ENCODE data around the gene CFAP299.

The CFAP299 gene

DNA sequence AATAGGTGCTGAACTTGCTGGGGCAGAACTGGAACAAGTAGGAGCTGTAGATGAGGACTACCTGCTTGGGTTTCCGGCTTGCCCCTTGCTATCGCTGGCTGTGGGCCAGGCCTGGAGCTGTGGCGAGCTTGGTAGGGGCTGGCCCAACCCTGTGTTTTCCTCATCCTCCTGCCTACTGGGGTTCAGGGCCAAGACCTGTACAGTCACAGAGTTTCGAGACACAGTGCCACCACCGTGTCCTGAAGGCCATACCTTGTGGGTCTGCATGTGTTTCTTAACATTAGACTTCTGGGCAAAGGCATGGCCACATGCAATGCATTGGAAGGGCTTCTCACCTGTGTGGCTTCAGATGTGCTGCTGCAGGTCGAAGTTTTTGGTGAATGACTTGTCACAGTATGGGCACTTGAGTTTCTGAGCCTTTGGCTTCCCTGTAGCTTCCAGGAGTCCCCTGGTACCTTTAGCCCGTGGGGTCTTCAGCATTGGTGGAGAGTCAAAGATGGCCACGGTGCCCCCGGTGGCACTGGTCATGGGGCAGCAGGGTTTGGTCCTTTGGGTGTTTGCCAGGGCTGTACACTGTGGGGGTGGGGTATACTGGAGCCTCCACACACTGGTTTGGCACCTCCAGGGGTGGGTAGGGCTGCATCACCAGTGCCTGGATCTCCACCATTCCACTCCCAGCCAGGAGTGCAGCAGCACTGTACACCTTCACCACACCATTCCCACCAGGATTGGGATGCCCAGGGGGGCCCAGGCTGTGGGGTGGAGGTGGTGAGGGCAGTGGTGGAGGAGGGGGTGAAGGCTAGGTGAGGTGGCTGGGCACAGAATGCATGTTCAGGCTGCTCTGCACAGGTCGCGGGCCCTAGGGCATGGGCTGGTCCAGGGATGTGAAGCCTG is 52.1 kb downstream of the CFAP299 start:
- TF ChIP-seq POLR2A (IDR thresholded peaks at IDR 0.05; ENCODE audit: low read length) (no peak), GATA1 (IDR thresholded peaks at IDR 0.05; ENCODE audit: low read depth, low read length) (no peak)
- no peak for DNase-seq

DNA sequence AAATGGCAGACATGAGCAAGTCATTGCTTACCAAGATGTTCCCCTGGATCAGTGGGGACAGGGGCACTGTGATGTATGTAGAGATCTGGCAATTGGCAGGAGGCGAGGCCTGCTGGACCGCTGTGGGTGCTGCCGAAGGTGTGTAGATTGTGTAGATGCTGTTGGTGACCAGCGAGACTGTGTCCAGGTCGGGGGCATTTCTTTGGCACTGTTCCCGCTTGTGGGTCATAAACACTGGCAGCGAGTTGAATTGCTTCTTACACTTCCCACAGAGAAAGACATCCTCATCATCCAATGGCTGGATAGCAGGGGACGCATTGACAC is 52.7 kb downstream of the CFAP299 start:
- no peak for DNase-seq
- no peak for TF ChIP-seq POLR2A (IDR thresholded peaks at IDR 0.05; ENCODE audit: low read length)
- TF ChIP-seq GATA1 (IDR thresholded peaks at IDR 0.05; ENCODE audit: low read depth, low read length): no peak

DNA sequence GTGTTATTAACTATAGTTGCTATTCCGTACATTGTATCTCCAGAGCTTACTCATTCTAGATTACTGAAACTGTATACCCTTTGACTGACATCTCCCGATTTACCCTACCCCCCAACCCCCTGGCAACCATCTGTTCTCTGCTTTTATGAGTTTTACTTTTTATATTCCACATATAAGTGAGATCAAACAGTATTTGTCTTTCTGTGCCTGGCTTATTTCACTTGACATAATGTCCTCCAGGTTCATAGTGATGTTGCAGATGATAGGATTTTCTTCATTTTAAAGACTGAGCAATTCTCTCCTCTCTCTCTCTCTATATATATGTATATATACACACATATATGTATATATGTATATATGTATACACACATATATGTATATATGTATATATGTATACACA is 54.6 kb downstream of the CFAP299 start:
- DNase-seq: no peak
- TF ChIP-seq POLR2A (IDR thresholded peaks at IDR 0.05; ENCODE audit: low read length) (no peak), GATA1 (IDR thresholded peaks at IDR 0.05; ENCODE audit: low read depth, low read length) (no peak)

DNA sequence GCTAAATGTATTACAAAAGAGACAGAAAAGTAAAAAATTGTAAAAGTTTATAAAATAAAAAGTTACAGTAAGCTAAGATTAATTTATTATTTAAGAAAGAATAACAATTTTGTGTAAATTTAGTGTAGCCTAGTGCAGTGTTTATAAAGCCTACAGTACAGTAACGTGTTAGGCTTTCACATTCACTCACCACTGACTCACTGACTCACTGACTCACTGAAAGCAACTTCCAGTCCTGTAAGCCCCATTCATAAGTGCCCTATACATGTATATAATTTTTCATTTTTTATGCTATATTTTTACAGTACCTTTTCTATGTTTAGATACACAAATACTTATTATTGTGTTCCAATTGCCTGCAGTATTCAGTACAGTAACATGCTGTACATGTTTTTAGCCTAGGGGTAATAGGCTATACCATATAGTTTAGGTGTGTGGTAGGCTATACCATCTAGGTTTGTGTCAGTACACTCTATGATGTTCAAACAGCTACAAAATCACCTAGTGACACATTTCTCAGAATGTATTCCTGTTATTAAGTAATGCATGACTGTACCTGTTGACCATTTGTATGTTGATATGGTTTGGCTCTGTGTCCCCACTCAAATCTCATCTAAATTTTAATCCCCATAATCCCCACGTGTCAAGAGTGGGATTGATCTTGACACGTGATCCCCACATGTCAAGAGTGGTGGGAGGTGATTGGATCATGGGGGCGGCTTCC is 57.9 kb downstream of the CFAP299 start:
- DNase-seq: no peak
- TF ChIP-seq POLR2A (IDR thresholded peaks at IDR 0.05; ENCODE audit: low read length): no peak
- no peak for TF ChIP-seq GATA1 (IDR thresholded peaks at IDR 0.05; ENCODE audit: low read depth, low read length)

DNA sequence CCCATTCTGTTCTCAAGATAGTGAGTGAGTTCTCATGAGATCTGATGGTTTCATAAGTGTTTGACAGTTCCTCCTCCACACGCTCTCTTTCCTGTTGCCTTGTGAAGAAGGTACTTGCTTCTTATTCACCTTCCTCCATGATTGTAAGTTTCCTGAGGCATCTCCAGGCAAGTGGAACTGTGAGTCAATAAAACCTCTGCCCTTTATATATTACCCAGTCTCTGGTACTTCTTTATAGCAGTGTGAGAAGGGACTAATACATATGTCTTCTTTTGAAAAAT is 58.4 kb downstream of the CFAP299 start:
- TF ChIP-seq POLR2A (IDR thresholded peaks at IDR 0.05; ENCODE audit: low read length) (no peak), GATA1 (IDR thresholded peaks at IDR 0.05; ENCODE audit: low read depth, low read length) (no peak)
- no peak for DNase-seq

DNA sequence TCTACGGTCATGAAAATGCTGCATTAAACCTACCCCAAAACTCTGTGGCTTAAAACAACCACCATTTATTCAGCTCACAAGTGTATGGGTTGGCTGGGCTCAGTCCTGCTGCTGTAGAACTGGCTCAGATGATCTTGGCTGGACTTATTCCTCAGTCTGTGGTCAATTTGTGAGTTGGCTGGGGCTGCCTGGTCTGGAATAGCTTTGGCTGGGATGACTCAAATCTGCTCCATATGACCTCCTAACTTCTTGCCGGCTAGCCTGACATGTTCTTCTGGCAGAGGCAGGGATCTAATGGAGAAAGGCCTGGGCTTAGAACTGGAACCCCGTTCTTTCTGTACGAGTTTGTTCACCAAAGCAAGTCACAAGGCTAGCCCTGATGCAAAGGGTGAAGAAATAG is 71.7 kb downstream of the CFAP299 start:
- no peak for DNase-seq
- TF ChIP-seq GATA1 (IDR thresholded peaks at IDR 0.05; ENCODE audit: low read depth, low read length) (no peak), POLR2A (IDR thresholded peaks at IDR 0.05; ENCODE audit: low read length) (no peak)

DNA sequence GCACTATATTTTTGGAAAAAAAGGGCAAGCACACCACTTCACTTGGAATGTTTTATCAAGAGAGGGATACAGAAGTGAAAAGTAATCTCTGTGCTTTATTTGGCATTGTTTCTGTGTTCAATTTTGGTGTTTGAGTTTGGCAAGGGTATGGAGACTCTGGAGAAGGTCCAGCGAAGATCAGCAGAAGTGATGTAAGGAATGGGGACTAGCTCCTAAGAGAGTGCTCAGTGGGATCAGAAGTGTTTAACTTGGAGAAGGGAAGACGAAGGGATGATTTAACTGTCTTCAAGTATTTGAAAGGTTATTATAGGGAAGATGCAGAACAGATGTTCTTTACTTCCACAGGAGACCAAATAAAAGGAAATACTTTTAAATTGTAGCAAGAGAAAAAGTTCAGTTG is 74.3 kb downstream of the CFAP299 start:
- no peak for DNase-seq
- no peak for TF ChIP-seq POLR2A (IDR thresholded peaks at IDR 0.05; ENCODE audit: low read length)
- TF ChIP-seq GATA1 (IDR thresholded peaks at IDR 0.05; ENCODE audit: low read depth, low read length): no peak

DNA sequence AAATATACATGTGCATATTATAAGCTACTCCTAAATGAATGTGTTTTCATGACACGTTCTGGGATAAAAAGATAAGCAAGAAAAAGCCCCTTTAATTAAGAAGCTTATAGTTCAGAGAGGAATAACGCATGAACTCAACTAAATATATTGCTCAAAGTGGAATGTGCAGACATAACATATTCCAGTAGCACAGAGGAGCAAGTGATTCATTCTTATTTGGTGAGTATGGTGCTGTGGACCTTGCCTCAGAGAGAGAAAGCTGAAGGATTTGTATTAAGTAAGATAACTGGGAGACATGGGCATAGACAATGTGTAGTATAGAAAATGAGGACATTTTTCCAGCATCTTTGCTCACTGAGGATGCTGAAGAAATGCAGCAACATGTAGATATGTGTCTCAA is 76.8 kb downstream of the CFAP299 start:
- no peak for DNase-seq
- TF ChIP-seq POLR2A (IDR thresholded peaks at IDR 0.05; ENCODE audit: low read length) (no peak), GATA1 (IDR thresholded peaks at IDR 0.05; ENCODE audit: low read depth, low read length) (no peak)

DNA sequence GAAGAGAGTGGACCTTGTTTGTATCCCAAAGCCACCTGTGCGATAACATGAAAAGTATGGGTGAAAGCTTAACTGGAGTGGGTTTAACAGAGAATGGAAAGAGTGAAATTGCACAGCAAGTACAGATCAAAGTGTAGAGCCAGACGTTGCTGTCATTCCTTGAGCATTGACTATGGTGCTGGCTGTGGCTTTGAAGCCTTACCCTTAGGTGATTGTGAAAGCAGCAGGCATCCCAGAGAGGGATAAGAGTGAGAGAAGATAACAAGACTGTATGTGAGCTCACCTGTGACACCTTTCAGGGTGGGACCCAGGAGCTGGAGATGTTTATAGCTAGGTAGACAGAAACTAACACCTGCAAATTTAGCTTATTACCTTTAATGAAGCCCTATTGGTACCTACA is 77.6 kb downstream of the CFAP299 start:
- TF ChIP-seq GATA1 (IDR thresholded peaks at IDR 0.05; ENCODE audit: low read depth, low read length) (no peak), POLR2A (IDR thresholded peaks at IDR 0.05; ENCODE audit: low read length) (no peak)
- DNase-seq: no peak

DNA sequence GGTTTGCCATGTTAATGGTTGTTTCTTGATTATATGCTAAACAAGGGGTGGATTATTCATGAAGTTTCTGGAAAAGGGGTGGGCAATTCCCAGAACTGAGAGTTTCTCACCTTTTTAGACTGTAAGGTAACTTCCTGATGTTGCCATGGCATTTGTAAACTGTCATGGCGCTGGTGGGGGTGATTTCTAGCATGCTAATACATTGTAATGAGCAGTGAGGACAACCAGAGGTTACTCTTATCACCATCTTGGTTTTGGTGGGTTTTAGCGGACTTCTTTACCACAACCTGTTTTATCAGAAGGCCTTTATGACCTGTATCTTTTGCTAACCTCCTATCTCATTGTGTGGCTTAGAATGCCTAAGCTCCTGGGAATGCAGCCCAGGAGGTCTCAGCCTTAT is 81.5 kb downstream of the CFAP299 start:
- TF ChIP-seq POLR2A (IDR thresholded peaks at IDR 0.05; ENCODE audit: low read length) (no peak), GATA1 (IDR thresholded peaks at IDR 0.05; ENCODE audit: low read depth, low read length) (no peak)
- no peak for DNase-seq

DNA sequence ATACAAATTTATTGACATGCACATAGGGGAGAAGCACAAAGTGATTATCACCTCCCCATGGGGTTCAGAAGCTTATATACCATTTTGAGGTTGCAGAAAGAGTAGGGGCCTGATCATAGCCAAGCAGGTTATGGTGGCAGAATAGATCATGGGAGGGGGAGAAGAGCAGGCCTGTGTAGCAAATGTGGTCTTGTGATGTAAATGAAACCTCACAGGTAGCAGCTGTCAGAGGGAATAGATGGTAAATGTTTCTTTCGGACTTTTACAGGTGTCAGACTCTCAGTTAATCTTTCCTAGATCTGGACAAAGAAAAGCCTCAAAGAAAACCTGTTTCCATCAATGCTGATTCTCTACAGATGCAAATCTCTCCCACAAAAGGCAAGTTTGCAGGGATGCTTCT is 84.4 kb downstream of the CFAP299 start:
- TF ChIP-seq POLR2A (IDR thresholded peaks at IDR 0.05; ENCODE audit: low read length) (no peak), GATA1 (IDR thresholded peaks at IDR 0.05; ENCODE audit: low read depth, low read length) (no peak)
- DNase-seq: no peak

DNA sequence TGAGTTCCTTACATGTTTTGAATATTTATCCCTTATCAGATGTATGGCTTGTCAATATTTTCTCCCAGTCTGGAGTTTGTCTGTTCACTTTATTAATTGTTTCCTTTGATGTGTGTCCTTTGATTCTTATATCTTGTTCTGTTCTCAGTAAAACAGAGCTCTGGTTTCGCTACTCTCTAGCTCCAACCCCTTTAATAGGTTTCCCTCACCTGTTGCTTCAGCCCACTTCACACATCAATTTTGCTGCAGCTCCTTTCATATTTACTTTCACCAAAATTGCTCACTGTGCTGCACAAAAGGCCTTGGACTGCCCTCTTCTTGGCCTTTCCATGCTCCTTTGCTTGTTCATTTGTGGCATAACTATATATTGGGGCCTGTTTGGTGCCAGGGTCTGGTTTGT is 85.1 kb downstream of the CFAP299 start:
- no peak for DNase-seq
- TF ChIP-seq GATA1 (IDR thresholded peaks at IDR 0.05; ENCODE audit: low read depth, low read length) (no peak), POLR2A (IDR thresholded peaks at IDR 0.05; ENCODE audit: low read length) (no peak)

DNA sequence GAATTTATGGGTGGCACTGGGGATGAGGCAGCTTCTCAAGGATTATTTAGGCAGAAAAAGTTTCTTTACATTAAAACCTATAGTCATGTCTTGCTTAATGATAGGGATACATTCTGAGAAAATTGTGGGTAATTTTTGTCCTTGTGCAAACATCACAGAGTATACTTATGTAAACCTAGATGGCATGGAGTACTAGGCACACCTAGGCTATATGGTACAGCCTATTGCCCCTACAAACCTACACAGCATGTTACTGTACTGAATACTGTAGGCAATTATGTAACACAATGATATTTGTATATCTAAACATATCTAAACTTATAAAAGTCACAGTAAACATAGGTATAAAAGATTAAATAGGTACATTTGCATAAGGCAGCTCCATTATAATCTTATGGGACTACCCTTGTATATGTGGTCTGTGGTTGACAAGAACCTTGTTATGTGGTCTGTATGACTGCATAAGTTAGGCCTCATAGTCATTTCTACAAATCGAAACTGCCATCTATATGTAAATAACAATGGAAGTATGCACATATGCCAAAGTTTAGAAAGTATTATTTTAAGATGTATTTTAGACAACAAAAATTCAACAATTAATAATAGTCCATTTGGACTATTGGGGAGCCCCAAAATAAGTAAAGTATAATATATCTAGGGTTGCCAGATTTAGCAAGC is 87.3 kb downstream of the CFAP299 start:
- no peak for DNase-seq
- no peak for TF ChIP-seq POLR2A (IDR thresholded peaks at IDR 0.05; ENCODE audit: low read length)

DNA sequence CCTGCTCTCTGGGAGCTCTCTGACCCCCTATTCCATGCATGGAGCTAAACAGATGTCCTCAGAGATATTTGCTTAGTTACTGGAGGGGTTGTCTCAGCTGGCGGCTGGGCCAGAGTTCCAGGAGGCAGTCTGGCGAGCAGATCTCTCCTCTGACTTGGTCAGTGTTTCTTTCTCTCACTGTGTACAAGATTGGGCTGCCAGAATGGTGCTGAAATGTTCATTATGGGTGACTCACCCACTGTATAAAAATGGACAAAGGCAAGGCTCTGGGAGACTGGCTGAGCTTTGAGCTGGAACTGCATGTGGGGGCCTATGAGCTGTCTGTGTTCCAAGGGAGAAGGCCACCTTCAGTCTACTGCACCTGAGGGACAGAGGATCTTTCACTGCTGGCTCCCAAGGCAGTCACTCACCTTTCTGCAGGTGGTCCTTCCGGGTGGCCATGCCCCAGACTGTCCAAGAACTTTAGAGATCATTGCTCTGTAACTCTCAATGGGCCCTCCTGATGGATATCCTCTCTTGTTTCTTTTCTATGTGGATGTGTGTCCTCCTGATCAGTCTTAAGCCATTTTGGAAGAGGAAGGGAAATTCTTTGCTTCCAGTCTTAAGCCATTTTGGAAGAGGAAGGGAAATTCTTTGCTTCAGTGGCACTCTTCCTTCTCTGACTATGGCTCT is 88.2 kb downstream of the CFAP299 start:
- DNase-seq: peak in 1 of 2 experiments; percentile 13
- no peak for TF ChIP-seq GATA1 (IDR thresholded peaks at IDR 0.05; ENCODE audit: low read depth, low read length)
- no peak for TF ChIP-seq POLR2A (IDR thresholded peaks at IDR 0.05; ENCODE audit: low read length)
